Right lobe of liver (tissue), 4 donors: ENCODE measurements around the gene DTNA.
"Not testable (repeated sequence)": the region's sequence is repeated elsewhere in the genome, so short reads cannot be mapped to it uniquely, and the experiment has no call there.

Experiments used
- POLR2A ChIP-seq: fragments of 450-650 bp; IDR thresholded peaks from one replicate; pipeline ENCODE4 v1.6.1; 2017; ENCODE audit warnings: antibody characterized with exemption, mild to moderate bottlenecking
- TF ChIP-seq, protein P1 (sequence below), 4 donors: fragments of 200-600 bp in 3 of 4; fragments of 450-650 bp in 1 of 4; IDR thresholded peaks; one replicate each; pipeline versions ENCODE4 v1.5.1 to v1.8.0; 2016 to 2022; ENCODE audit warnings: antibody characterized with exemption in 4 of 4, mild to moderate bottlenecking in 2 of 4
- donor health status: DM: no; HTN: no; CAD: no.
- donor health status: DM: no; HTN: no; CAD: no.
- donor health status: DM: no; HTN: yes; CAD: no.

DNA sequence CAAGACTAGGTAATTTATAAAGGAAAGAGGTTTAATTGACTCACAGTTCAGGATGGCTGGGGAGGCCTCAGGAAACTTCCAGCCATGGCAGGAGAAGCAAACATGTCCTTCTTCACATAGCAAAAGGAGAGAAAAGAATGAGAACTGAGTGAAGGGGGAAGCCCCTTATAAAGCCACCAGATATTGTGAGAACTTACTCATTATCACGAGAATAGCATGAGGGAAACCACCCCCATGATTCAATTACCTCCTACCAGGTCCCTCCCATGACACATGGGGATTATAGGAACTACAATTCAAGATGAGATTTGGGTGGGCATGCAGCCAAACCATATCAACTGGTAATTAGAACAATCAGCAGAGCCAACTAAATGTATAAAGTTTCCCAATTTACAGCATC lies 196.9 kb downstream of the DTNA start:
- TF ChIP-seq POLR2A: not testable (repeated sequence)
- TF ChIP-seq, protein P1, sequence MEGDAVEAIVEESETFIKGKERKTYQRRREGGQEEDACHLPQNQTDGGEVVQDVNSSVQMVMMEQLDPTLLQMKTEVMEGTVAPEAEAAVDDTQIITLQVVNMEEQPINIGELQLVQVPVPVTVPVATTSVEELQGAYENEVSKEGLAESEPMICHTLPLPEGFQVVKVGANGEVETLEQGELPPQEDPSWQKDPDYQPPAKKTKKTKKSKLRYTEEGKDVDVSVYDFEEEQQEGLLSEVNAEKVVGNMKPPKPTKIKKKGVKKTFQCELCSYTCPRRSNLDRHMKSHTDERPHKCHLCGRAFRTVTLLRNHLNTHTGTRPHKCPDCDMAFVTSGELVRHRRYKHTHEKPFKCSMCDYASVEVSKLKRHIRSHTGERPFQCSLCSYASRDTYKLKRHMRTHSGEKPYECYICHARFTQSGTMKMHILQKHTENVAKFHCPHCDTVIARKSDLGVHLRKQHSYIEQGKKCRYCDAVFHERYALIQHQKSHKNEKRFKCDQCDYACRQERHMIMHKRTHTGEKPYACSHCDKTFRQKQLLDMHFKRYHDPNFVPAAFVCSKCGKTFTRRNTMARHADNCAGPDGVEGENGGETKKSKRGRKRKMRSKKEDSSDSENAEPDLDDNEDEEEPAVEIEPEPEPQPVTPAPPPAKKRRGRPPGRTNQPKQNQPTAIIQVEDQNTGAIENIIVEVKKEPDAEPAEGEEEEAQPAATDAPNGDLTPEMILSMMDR (IDR thresholded peaks at IDR 0.05): not testable (repeated sequence)
